GM12874 (cell line): ENCODE results near the gene PTBP1.

Experiments
- CTCF ChIP-seq: IDR thresholded peaks from 2 replicates; pipeline ENCODE4 v1.5.1; 2011; ENCODE audit warnings: low read depth, mild to moderate bottlenecking, control low read depth, low read length, moderate library complexity; ENCODE audit not compliant: insufficient read depth

The PTBP1 gene

DNA sequence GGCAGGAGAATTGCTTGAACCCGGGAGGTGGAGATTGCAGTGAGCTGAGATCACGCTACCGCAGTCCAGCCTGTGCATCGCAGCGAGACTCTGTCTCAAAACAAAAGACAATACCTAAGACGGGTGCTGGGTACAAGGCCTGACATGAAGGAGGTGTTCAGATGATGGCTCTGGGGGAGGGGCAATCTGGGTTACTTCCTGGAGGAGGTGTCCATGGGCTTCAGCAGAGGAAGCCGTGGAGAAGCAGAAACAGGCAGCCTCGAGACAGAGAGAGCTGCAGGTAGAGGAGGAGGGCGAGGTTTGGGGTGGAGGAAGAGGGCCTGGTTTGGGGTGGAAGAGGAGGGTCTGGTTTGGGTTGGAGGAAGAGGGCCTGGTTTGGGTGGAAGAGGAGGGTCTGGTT lies 42.7 kb upstream of the PTBP1 start:
- TF ChIP-seq CTCF = no peak

DNA sequence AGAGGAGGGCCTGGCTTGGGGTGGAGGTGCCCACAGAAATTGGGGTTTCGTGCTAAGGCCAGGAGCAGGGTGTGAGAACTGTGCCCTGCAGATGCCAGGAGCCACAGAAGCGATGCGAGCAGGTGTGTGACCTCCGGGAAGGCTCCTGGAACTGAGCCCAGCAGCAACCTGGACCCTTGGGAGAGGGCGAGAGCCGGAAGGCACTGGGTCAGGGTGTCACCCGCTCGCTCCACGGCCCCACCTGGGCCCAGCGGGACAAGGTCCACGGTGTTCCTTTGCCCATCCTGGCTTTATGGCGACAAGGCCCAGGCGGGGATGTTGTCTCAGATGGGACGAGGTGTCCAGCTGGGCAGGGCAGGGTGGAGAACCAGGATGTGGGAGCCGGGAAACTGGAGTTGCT lies 42.2 kb upstream of the PTBP1 start:
- no peak for TF ChIP-seq CTCF

DNA sequence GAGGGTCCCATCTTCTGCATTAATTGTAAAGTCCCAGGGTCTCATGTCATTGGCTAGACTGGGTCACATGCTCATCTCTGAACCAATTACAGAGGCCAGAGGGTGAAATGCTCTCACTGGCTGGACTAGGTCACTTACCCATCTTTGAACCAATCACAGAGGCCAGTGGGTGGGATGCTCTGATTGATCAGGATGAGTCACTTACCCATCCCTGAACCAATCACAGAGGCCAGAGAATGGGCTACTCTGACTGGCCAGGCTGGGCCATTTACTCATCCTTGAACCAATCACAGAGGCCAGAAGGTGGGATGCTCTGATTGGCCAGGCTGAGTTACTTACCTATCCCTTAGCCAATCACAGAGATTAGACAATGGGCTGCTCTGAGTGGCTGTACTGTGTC lies 41.0 kb upstream of the PTBP1 start:
- no peak for TF ChIP-seq CTCF

- TF ChIP-seq CTCF = no peak
Measured at GRCh38 chr19:756821-757688, 40.2 kb upstream of the PTBP1 start.

GRCh38 chr19:757811-758668 lies 39.2 kb upstream of the PTBP1 start:
- TF ChIP-seq CTCF = no peak

DNA sequence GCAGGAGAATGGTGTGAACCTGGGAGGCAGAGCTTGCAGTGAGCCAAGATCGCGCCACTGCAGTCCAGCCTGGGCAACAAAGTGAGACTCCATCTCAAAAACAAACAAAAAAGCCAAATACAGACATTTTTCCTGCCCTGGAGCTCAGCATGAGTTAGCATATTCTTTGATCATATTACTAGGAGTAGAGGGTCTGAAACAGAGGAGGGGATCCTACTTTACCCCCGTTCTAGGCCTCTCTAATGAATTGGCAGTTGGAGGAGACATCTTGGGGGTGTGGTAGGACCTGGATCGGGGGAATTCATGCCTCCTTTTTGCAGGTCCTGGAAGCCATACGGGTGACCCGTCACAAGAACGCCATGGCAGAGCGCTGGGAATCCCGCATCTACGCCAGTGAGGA lies 34.1 kb upstream of the PTBP1 start:
- TF ChIP-seq CTCF = no peak

DNA sequence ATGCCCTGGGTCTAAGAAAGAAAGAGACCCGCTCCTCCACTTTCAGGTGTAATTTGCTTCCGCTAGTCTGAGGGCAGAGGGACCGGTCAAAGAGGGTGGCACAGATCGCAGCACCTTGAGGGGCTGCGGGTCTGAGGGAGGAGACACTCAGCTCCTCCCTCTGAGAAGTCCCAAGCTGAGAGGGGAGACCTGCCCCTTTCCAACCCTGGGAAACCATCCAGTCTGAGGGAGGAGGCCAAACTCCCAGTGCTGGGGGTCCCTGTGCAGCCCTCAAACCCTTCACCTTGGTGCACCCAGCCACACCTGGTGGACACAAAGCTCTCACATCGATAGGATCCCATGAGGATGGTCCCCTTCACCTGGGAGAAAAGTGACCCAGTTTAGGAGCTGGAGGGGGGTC lies 33.4 kb upstream of the PTBP1 start:
- TF ChIP-seq CTCF = no peak
